K562 (cell line): ENCODE data around the gene RFNG. TPM values are rescaled to one million over a fixed set of nuclear protein-coding genes. Genes with fewer than 3 reads are reported as not detected.
A peak's percentile ranks its signal among the peaks of the same experiment; 100 is the strongest.

ENCODE experiments used
- CBFA2T2 ChIP-seq: fragments of 450-650 bp; conservative IDR thresholded peaks from 2 replicates; pipeline ENCODE4 v1.6.1; 2017; ENCODE audit warnings: mild to moderate bottlenecking
- DPF2 ChIP-seq: fragments of 450-650 bp; IDR thresholded peaks from 2 replicates; pipeline ENCODE4 v1.6.1; 2016
- HOMEZ ChIP-seq: fragments of 250-450 bp; sonication (Bioruptor Pico); IDR thresholded peaks from 2 replicates; pipeline ENCODE4 v1.4.0; 2020; ENCODE audit warnings: mild to moderate bottlenecking, moderate library complexity
- NR0B1 ChIP-seq: fragments of 450-650 bp; IDR thresholded peaks from one replicate; pipeline ENCODE4 v1.6.1; 2018; ENCODE audit warnings: mild to moderate bottlenecking, moderate library complexity; ENCODE audit not compliant: partially characterized antibody
- POLR2AphosphoS2 ChIP-seq: IDR thresholded peaks from 2 replicates; pipeline ENCODE4 v1.6.1; 2012; ENCODE audit warnings: low read length, improper control_type of control experiment
- RAD21 ChIP-seq, 2 experiments: fragments of 250-450 bp in 1 of 2; fragments of 450-650 bp in 1 of 2; sonication (Bioruptor Pico) in 1 of 2; formaldehyde crosslinking in 1 of 2; IDR thresholded peaks in 1 of 2; conservative IDR thresholded peaks in 1 of 2; 2 replicates each; pipeline versions ENCODE4 v1.4.0 to v1.8.0; 2020 to 2022; ENCODE audit warnings: mild to moderate bottlenecking in 2 of 2, moderate library complexity in 1 of 2
- SMC3 ChIP-seq: conservative IDR thresholded peaks from 2 replicates; pipeline ENCODE4 v1.6.1; 2011; ENCODE audit warnings: low read depth, low read length, improper control_type of control experiment; ENCODE audit not compliant: insufficient read depth
- SRSF3 ChIP-seq: fragments of 200-400 bp; formaldehyde crosslinking; IDR thresholded peaks from 2 replicates; pipeline ENCODE4 v1.6.1; 2016; ENCODE audit warnings: mild to moderate bottlenecking, low read length, moderate library complexity; ENCODE audit not compliant: insufficient read depth
- STAT6 ChIP-seq: sonication (generic); formaldehyde crosslinking; IDR thresholded peaks from 2 replicates; pipeline ENCODE4 v1.8.1; 2023; ENCODE audit warnings: mild to moderate bottlenecking, missing genetic modification reagents
- ZNF41 ChIP-seq: fragments of 250-450 bp; sonication (Bioruptor Pico); conservative IDR thresholded peaks from 2 replicates; pipeline ENCODE4 v1.4.0; 2020; ENCODE audit warnings: mild to moderate bottlenecking
- ZNF444 ChIP-seq: fragments of 250-450 bp; sonication (Bioruptor Pico); IDR thresholded peaks from 2 replicates; pipeline ENCODE4 v1.4.0; 2020; ENCODE audit warnings: mild to moderate bottlenecking, moderate library complexity
- ZNF785 ChIP-seq: fragments of 250-450 bp; sonication (Bioruptor Pico); IDR thresholded peaks from 2 replicates; pipeline ENCODE4 v1.4.0; 2020; ENCODE audit warnings: mild to moderate bottlenecking
- polyA plus RNA-seq, 8 experiments: library from polyadenylated mRNA; depleted of rRNA in 4 of 8; stranded (reverse) in 5 of 8; unstranded in 3 of 8; fragments of >200 nt; fragmentation: Nextera tagmentation in 2 of 8; fragmentation: Illumina TruSeq in 1 of 8; extraction: Ambion mirVana in 2 of 8; extraction: Trizol in 1 of 8; gene quantifications; 2 replicates each; pipeline versions ENCODE4 v1.2.1 to v1.2.3, GENCODE V29; 2011 to 2014; ENCODE audit warnings: inconsistent platforms in 1 of 8, missing spikeins in 1 of 8
- total RNA-seq, 7 experiments: library from RNA; depleted of rRNA in 6 of 7; stranded (reverse); fragments of >200 nt in 6 of 7; fragmentation: Illumina TruSeq in 2 of 7; extraction: Trizol in 2 of 7; gene quantifications; 2 replicates each; pipeline versions ENCODE4 v1.2.1 to v1.2.3, GENCODE V29; 2011 to 2021; ENCODE audit warnings: low replicate concordance in 1 of 7

RFNG gene
- total and polyA plus RNA-seq, 9 of the 15 experiments (the other 6 are each of a cell fraction or from before 2014, with no cell fraction given): 0.32 to 32.8 (median 9.5) TPM

- TF ChIP-seq STAT6 (CRISPR knock-in tag) (no peak; the same call in 1 of the 2 replicates), ZNF444 (CRISPR knock-in tag) (no peak), RAD21 (CRISPR knock-in tag; conservative IDR thresholded peaks at IDR 0.05 in 1 of 2, IDR thresholded peaks at IDR 0.05 in 1 of 2) (peak; percentile 67 to 68), POLR2AphosphoS2 (no peak), ZNF41 (CRISPR knock-in tag) (no peak), CBFA2T2 (0 out of 2 replicates have a peak, but pooled peaks have one; percentile 37), SRSF3 (no peak), HOMEZ (CRISPR knock-in tag) (no peak), ZNF785 (CRISPR knock-in tag) (no peak), SMC3 (0 out of 2 replicates have a peak, but pooled peaks have one; percentile 17), DPF2 (0 out of 2 replicates have a peak, but pooled peaks have one; percentile 24), NR0B1 (no peak)
Measured at GRCh38 chr17:82021107-82021899, 30.3 kb downstream of the RFNG start (continued).
